Measurements from ENCODE around the gene DOCK11.
"Not testable (repeated sequence)": the region's sequence is repeated elsewhere in the genome, so short reads cannot be mapped to it uniquely, and the experiment has no call there.

DOCK11 gene

DNA sequence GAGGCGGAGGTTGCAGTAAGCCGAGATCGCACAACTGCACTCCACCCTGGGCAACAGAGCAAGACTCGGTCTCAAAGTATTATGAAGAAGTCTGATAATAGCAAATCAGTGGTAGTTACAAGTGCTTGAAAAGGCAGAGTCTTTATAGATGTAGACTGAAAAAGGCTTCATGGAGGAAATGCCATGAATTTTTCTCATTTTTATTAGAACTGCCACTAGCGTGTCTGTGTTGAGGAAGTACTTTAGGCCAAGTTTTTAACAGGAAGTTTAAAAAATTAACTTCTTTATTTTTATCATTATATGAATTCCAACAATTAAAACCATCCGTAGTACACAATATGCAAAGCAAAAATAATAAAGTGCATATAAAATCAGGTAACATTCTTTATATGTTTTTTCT, 199.0 kb downstream of the DOCK11 start:
- Mint-ChIP-seq H3K4me3 (no peak overlapping the region), H3K27ac (no peak overlapping the region), H3K27me3 (no peaks in the 10 kb centered on the region), H3K9me3 (no peaks in the 10 kb centered on the region), H3K4me1 (no peaks in the 10 kb centered on the region), H3K36me3 (no peaks in the 10 kb centered on the region)

DNA sequence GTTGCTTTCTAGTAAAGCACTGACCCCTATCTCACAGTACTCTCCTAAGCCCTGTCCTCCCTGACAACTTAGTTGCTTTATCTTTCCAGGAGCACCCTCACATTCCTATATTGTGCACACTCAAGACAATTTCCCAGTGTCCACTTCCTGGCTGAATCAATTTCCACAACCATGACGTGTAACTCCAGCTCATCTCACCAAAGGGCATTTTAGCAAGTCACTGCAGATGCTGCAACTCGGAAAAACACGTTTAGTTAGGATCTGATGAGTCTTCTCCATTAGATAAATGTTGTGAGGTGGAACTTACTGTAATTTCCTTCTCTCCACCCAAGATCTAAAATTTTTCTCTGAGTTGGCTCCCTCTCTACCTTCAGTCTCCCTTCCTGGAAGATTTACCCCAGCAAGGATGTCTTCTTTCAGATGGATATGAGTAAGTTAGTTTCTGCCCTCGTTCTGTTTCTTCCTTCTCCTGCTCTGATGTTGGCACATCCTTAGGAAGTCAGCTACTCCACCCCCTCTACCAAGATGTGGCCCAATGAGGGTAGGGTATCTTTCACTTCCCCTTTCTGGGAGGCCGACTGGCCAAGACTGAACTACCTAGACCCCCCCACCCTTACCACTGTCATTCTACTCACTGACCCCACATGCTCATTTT, 203.0 kb downstream of the DOCK11 start:
- H3K4me3 Mint-ChIP-seq = no peak overlapping the region
- H3K27ac Mint-ChIP-seq = peak overlapping the region; percentile 76
- H3K9me3 Mint-ChIP-seq = no peaks in the 10 kb centered on the region
- no peaks in the 10 kb centered on the region for H3K27me3 Mint-ChIP-seq
- no peaks in the 10 kb centered on the region for H3K4me1 Mint-ChIP-seq
- no peaks in the 10 kb centered on the region for H3K36me3 Mint-ChIP-seq

DNA sequence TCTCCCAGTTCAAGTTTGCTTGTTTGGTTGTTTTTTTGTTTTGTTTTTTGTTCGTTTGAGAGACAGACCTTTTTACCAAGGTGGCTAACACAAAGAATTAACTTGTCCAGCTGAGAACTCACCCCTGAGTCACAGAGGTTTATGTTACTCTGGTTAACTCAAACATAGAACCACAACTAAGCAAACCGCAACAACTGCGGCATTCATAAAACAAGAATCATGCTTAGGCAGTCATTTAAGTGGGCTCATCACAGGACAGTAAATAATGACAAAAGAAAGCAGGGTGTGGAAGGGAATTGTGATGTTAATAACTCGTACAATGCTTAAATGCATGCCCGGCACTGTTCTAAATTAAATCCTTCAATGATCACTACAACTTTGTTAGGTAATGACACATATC, 207.1 kb downstream of the DOCK11 start:
- no peaks in the 10 kb centered on the region for H3K9me3 Mint-ChIP-seq
- H3K4me3 Mint-ChIP-seq = no peak overlapping the region
- H3K27ac Mint-ChIP-seq = peak overlapping the region; percentile 31
- no peaks in the 10 kb centered on the region for H3K36me3 Mint-ChIP-seq
- no peaks in the 10 kb centered on the region for H3K27me3 Mint-ChIP-seq
- no peaks in the 10 kb centered on the region for H3K4me1 Mint-ChIP-seq

DNA sequence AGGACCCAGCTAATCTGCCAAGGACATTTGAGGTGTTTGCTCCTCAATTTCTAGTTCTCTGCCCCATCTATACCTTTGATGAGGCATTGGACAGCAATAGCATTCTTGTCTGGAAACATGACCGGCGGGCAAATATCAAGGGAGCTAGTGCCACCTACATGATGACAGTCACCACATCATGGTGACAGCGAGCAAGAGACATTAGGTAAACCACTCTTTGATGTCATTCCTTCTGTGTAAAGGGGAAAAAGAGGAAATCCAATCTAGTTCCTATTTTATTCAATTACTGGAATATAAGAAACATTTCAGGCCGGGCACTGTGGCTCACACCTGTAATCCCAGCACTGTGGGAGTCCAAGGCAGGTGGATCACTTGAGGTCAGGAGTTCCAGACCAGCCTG, 211.1 kb downstream of the DOCK11 start:
- Mint-ChIP-seq H3K9me3 (no peaks in the 10 kb centered on the region), H3K36me3 (no peaks in the 10 kb centered on the region), H3K4me1 (peaks cover 5% of the 10 kb centered on the region), H3K27ac (no peak overlapping the region), H3K27me3 (no peaks in the 10 kb centered on the region), H3K4me3 (no peak overlapping the region)

DNA sequence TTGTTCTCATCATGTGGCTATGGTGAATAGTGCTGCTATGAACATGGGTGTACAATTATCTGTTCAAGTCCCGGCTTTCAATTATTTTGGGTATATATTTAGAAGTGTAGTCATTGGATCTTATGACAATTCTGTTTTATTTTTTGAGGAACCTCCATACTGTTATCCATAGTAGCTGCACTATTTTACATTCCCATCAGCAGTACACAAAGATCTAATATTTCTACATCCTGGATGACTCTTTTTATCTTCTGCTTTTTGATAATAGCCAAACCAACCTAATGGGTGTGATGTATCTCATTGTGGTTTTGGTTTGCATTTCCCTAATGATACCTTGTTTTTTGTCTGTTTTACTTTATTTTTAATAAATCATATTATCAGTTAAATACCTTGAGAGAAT, 218.9 kb downstream of the DOCK11 start:
- no peaks in the 10 kb centered on the region for H3K27me3 Mint-ChIP-seq
- no peaks in the 10 kb centered on the region for H3K9me3 Mint-ChIP-seq
- no peaks in the 10 kb centered on the region for H3K36me3 Mint-ChIP-seq
- no peak overlapping the region for H3K27ac Mint-ChIP-seq
- H3K4me3 Mint-ChIP-seq = no peak overlapping the region
- no peaks in the 10 kb centered on the region for H3K4me1 Mint-ChIP-seq

DNA sequence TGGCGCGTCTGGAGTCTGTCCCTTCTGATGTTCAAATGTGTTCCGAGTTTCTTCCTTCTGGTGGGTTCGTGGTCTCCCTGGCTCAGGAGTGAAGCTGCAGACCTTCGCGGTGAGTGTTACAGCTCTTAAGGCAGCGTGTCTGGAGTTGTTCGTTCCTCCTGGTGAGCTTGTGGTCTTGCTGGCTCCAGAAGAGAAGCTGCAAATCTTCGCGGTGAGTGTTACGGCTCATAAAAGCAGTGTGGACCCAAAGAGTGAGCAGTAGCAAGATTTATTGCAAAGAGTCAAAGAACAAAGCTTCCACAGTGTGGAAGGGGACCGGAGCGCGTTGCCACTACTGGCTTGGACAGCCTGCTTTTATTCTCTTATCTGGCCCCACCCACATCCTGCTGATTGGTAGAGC, 220.3 kb downstream of the DOCK11 start:
- H3K4me3 Mint-ChIP-seq, H3K36me3 Mint-ChIP-seq, H3K4me1 Mint-ChIP-seq, H3K27me3 Mint-ChIP-seq, H3K9me3 Mint-ChIP-seq, H3K27ac Mint-ChIP-seq: not testable (repeated sequence)

DNA sequence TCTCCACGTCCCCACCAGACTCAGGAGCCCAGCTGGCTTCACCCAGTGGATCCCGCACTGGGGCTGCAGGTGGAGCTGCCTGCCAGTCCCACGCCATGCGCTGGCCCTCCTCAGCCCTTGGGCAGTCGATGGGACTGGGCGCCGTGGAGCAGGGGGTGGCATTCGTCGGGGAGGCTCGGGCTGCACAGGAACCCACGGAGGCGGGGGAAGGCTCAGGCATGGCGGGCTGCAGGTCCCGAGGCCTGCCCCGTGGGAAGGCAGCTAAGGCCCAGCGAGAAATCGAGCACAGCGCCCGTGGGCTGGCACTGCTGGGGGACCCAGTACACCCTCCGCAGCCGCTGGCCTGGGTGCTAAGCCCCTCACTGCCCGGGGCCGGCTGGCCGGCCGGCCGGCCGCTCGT, 221.2 kb downstream of the DOCK11 start:
- H3K4me1 Mint-ChIP-seq, H3K9me3 Mint-ChIP-seq, H3K36me3 Mint-ChIP-seq, H3K27ac Mint-ChIP-seq, H3K4me3 Mint-ChIP-seq, H3K27me3 Mint-ChIP-seq: not testable (repeated sequence)

DNA sequence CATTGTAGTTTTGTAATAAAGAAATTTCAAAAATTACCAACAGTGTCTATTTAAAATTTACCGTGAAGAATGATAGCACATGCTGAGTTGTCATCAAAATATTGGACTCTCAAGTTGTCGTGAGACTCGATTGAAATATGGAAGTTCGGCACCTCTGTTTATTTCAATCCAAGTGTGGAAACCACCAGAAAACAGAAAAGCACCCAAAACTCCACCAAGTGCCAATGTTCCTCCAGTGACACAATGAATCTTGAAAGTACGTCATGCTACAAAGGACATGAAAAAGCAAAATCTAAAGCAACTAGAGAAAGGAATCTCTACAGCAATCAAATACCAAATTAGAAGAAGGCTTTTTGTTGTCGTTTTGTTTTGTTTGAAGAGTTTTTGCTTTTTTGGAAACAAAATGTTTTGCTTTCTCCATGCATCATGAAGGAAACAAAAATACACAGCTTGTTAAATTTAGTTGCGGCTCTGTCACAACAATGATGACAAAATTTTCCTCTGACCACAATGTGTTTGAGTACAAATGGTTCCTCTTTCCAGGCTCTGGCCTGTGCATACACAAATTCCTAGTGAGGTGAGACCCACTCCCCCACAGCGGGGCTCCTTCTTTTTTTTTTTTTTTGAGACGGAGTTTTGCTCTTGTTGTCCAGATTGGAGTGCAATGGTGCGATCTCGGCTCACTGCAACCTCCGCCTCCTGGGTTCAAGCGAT, 222.2 kb downstream of the DOCK11 start:
- no peak overlapping the region for H3K4me3 Mint-ChIP-seq
- no peak overlapping the region for H3K27ac Mint-ChIP-seq
- no peaks in the 10 kb centered on the region for H3K9me3 Mint-ChIP-seq
- no peaks in the 10 kb centered on the region for H3K4me1 Mint-ChIP-seq
- no peaks in the 10 kb centered on the region for H3K36me3 Mint-ChIP-seq
- H3K27me3 Mint-ChIP-seq = no peaks in the 10 kb centered on the region

DNA sequence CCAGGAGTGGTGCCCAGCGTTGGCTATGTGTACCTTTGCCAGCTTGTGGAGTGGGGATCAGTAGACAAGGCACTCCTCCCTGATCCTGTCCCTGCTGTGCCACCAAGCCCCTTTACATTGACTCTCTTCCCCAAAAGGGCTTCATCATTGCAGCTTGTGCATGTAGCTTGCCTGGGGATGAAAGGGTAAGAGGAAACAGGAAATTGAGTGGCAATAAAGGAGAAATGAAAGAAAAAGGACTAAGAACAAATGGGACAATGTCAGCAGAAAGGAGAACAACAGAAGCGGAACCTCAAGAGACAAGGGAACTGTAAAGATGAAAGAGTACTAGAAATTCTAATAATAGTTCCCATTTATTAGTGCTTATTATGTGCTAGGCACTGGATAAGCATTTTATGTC, 223.1 kb downstream of the DOCK11 start:
- Mint-ChIP-seq H3K4me3 (no peak overlapping the region), H3K9me3 (no peaks in the 10 kb centered on the region), H3K36me3 (no peaks in the 10 kb centered on the region), H3K27me3 (no peaks in the 10 kb centered on the region), H3K27ac (no peak overlapping the region), H3K4me1 (no peaks in the 10 kb centered on the region)

DNA sequence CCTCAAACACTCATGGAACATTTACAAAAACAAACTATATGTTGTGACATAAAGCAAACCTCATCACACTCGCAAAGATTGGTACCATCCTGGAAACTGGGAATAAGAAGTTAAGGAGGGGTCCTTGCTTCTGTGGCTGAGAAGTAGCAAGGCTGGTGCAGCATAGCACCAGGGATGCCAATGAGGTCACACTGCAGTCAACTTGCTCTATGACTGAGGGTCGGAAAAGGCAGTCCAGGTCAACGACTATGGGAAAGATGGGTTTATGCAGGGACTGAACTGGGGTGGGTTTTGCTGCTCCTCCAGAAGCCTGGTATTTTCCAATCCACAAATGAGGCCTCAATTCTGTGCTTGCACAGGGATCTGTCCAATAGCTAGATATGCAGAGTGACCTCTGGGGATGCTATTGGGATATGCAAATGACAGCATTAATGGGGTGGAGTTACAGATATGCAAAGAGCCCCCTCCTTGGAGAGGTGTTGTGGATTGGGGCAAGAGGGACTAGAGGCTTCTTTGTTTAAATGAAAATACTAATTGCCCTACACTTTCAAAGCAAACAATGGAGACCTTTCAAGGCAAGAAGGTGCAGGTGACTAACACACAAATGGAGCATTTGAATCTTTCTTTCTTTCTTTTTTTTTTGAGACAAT, 224.6 kb downstream of the DOCK11 start:
- H3K36me3 Mint-ChIP-seq = no peaks in the 10 kb centered on the region
- H3K27ac Mint-ChIP-seq = no peak overlapping the region
- no peak overlapping the region for H3K4me3 Mint-ChIP-seq
- H3K4me1 Mint-ChIP-seq = no peaks in the 10 kb centered on the region
- H3K27me3 Mint-ChIP-seq = no peaks in the 10 kb centered on the region
- H3K9me3 Mint-ChIP-seq = no peaks in the 10 kb centered on the region

DNA sequence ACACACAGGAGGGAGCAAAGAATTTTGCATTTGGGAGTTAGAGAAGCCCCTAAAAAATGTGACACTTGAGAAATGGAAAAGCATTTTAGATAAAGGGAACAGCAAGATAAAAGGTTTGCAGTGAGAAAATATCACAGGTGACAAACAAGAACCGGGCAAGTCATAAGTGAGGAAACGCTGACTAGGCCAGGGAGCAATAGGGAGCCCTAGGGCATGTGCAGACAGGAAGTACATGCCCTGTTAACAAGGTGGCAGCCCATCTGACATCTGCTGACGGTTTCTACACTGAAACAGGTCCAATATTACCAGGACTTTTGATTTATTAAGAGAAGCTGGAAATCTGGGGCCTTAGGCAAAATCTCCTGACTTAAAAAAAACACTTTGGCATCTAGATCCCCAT, 227.8 kb downstream of the DOCK11 start:
- Mint-ChIP-seq H3K27me3 (peaks cover 5% of the 10 kb centered on the region), H3K36me3 (no peaks in the 10 kb centered on the region), H3K4me3 (no peak overlapping the region), H3K9me3 (no peaks in the 10 kb centered on the region), H3K4me1 (no peaks in the 10 kb centered on the region), H3K27ac (peak overlapping the region; percentile 35)

DNA sequence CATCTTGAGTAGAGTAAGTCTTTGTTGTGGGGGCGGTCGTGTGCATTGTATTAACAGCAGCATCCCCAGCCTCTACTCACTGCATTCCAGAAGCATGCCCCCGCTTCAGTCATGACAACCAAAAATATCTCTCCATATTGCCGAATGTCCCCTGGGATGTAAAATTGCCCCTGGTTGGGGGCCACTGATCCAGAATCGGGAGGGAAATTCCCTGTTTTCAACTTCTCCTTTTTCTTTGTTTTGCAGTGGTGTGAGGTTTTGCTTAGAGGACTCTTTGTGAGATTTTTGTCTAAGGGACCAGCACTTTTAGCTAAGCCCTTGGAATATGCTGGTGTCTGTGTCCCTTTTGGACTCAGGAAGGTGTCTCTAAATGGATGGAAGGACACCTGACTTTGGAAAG, 228.8 kb downstream of the DOCK11 start:
- no peaks in the 10 kb centered on the region for H3K36me3 Mint-ChIP-seq
- no peaks in the 10 kb centered on the region for H3K4me1 Mint-ChIP-seq
- peaks cover 8% of the 10 kb centered on the region for H3K27me3 Mint-ChIP-seq
- no peaks in the 10 kb centered on the region for H3K9me3 Mint-ChIP-seq
- H3K27ac Mint-ChIP-seq = no peak overlapping the region
- H3K4me3 Mint-ChIP-seq = no peak overlapping the region

DNA sequence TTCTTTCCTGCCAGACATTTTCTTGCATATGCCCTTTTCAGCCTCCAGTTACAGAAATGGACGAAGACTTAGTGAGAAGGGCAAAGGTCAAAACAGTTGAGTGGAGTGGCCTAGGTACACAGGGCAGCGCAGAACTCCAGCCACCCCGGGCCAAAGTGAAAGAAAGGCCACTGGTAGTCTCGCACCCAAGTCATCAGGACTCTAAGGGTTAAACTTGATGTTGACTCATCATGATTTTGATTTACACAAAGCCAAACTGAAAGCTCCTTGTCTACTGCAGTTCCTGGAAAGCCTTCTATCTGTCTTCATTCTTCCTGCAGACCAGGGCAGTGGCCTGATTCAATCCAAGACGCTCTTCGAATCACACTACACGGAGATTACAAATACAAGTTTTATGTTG, 229.2 kb downstream of the DOCK11 start:
- no peak overlapping the region for H3K4me3 Mint-ChIP-seq
- no peaks in the 10 kb centered on the region for H3K36me3 Mint-ChIP-seq
- no peak overlapping the region for H3K27ac Mint-ChIP-seq
- H3K27me3 Mint-ChIP-seq = peaks cover 8% of the 10 kb centered on the region
- no peaks in the 10 kb centered on the region for H3K4me1 Mint-ChIP-seq
- H3K9me3 Mint-ChIP-seq = no peaks in the 10 kb centered on the region

DNA sequence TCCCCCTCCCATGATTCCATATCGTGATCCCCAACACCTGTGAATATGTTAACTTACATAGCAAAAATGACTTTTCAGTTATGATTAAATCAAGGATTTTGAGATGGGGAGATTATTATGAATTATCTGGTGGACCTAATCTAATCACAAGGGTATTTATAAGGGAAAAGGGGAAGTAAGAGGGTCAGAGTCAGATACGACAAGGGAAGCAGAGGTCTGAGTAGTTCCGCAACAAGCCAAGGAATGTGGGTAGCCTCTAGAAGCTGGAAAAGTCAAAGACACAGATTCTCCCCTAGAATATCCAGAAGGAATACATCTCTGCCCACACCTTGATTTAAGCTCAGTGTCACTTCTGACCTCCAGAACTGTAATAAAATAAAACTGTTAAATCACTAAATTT, 230.8 kb downstream of the DOCK11 start:
- Mint-ChIP-seq H3K27me3 (peaks cover 10% of the 10 kb centered on the region), H3K36me3 (no peaks in the 10 kb centered on the region), H3K4me1 (no peaks in the 10 kb centered on the region), H3K9me3 (no peaks in the 10 kb centered on the region), H3K4me3 (peak overlapping the region; percentile 35), H3K27ac (no peak overlapping the region)

DNA sequence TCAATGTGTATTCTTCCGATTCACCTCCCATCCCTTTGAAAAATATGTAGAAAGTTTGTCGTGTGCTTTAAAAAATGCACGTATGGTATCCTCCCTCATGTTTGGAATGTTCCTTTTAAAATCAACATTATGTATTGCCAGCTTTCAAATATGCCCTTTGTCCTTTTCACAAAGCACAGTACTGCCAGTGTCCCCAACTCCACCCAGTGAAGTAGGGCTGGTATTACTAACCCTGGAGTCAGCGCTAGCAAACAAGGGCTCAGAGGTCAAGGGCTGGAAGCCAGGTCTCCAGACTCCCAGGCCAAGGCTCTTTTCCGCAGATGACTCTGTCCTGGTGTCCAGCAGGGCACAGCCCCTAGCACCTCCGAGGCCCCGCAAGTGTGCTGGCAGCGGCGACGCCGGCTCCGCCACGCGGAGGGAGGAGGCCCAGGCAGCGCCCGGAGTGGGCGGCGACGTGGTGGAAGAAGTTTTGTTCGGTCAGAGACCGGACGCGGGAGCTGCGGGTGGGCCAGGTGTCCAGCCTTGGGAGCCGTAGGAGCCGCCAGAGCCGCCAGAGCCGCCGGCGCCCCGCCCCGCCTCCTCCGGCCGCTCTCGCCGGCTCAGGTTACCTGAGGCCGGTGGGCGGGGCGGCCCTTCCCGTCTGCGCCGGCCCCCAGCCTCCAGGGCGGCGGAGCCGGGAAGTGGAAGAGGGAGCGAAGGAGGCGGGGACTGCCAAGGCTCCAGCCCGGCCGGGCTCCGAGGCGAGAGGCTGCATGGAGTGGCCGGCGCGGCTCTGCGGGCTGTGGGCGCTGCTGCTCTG, 231.5 kb downstream of the DOCK11 start, which contains the start of gene IL13RA1:
TSS of gene IL13RA1 (plus strand) at position 720 of the 799 bp plus-strand sequence. CDS start at position 753, 33 bp downstream.
- no peaks in the 10 kb centered on the region for H3K4me1 Mint-ChIP-seq
- peak within 1 kb of the TSS; percentile 71 for H3K4me3 Mint-ChIP-seq
- H3K27me3 Mint-ChIP-seq = peaks cover 10% of the 10 kb centered on the region
- no peaks in the 10 kb centered on the region for H3K9me3 Mint-ChIP-seq
- H3K27ac Mint-ChIP-seq = no peak within 1 kb of the TSS
- H3K36me3 Mint-ChIP-seq = no peaks in the 10 kb centered on the region

Data from activated naive CD4-positive, alpha-beta T cell treated with anti-CD3 and anti-CD28 coated beads, Interleukin-2, amount 50 U/mL, for 24 hours (primary cell).